HepG2 (cell line): ENCODE results near the gene MCF2L. TPM values are rescaled to one million over a fixed set of nuclear protein-coding genes. Genes with fewer than 3 reads are reported as not detected.

Experiments
- BRD4 ChIP-seq: sonication (generic); formaldehyde crosslinking; IDR thresholded peaks from 2 replicates; pipeline ENCODE4 v1.4.0; 2020; ENCODE audit warnings: missing genetic modification reagents
- GLI4 ChIP-seq: sonication (generic); formaldehyde crosslinking; IDR thresholded peaks from 2 replicates; pipeline ENCODE4 v1.5.1; 2020; ENCODE audit warnings: missing genetic modification reagents, mild to moderate bottlenecking, moderate library complexity, borderline replicate concordance
- LRRFIP1 ChIP-seq: sonication (generic); formaldehyde crosslinking; conservative IDR thresholded peaks from 2 replicates; pipeline ENCODE4 v1.4.0; 2020; ENCODE audit warnings: missing genetic modification reagents
- NBN ChIP-seq: fragments of 450-650 bp; conservative IDR thresholded peaks from 2 replicates; pipeline ENCODE4 v1.6.1; 2017
- NCOA5 ChIP-seq: sonication (generic); formaldehyde crosslinking; IDR thresholded peaks from 2 replicates; pipeline ENCODE4 v1.4.0; 2020; ENCODE audit warnings: missing genetic modification reagents
- PLRG1 ChIP-seq: fragments of 450-650 bp; conservative IDR thresholded peaks from 2 replicates; pipeline ENCODE4 v1.6.1; 2016
- REPIN1 ChIP-seq: sonication (generic); formaldehyde crosslinking; IDR thresholded peaks from 2 replicates; pipeline ENCODE4 v1.8.0; 2022; ENCODE audit warnings: missing genetic modification reagents, low read depth, mild to moderate bottlenecking, borderline replicate concordance
- SNAPC4 ChIP-seq: sonication (generic); formaldehyde crosslinking; IDR thresholded peaks from 2 replicates; pipeline ENCODE4 v1.4.0; 2020; ENCODE audit warnings: mild to moderate bottlenecking, missing genetic modification reagents
- TFDP2 ChIP-seq: sonication (generic); formaldehyde crosslinking; IDR thresholded peaks from 2 replicates; pipeline ENCODE4 v1.4.0; 2020; ENCODE audit warnings: missing genetic modification reagents
- ZNF362 ChIP-seq: sonication (generic); formaldehyde crosslinking; IDR thresholded peaks from 2 replicates; pipeline ENCODE4 v1.4.0; 2020; ENCODE audit warnings: missing genetic modification reagents, mild to moderate bottlenecking, borderline replicate concordance
- ZNF598 ChIP-seq: sonication (generic); formaldehyde crosslinking; IDR thresholded peaks from 2 replicates; pipeline ENCODE4 v1.5.1; 2020; ENCODE audit warnings: mild to moderate bottlenecking, missing genetic modification reagents, borderline replicate concordance
- ZNF646 ChIP-seq: sonication (generic); formaldehyde crosslinking; IDR thresholded peaks from 2 replicates; pipeline ENCODE4 v1.9.0; 2021; ENCODE audit warnings: mild to moderate bottlenecking, missing genetic modification reagents
- polyA plus RNA-seq, 8 experiments: library from polyadenylated mRNA; depleted of rRNA in 3 of 8; stranded (reverse) in 7 of 8; unstranded in 1 of 8; fragments of >200 nt; fragmentation: Illumina TruSeq in 4 of 8; extraction: Trizol in 4 of 8; gene quantifications; 2 replicates each; pipeline versions ENCODE4 v1.2.1 to v1.2.3, GENCODE V29; 2011 to 2016; ENCODE audit warnings: low read depth in 4 of 8, missing spikeins in 1 of 8, mixed read lengths in 1 of 8; ENCODE audit not compliant: insufficient read depth in 1 of 8
- total RNA-seq, 5 experiments: library from RNA; depleted of rRNA; stranded (reverse); fragments of >200 nt; fragmentation: Illumina TruSeq; extraction: Trizol; gene quantifications; 2 replicates each; pipeline ENCODE4 v1.2.3, GENCODE V29; 2016; ENCODE audit warnings: low read depth in 1 of 5

MCF2L gene
- total and polyA plus RNA-seq, 2 of the 13 experiments (the other 11 are each of a cell fraction or from before 2014, with no cell fraction given): 19.4 to 28.4 TPM

GRCh38 chr13:112942689-112943308 lies 26.2 kb upstream of the MCF2L start (continued):
- TF ChIP-seq ZNF362 (CRISPR knock-in tag) (no peak), NBN (no peak), TFDP2 (0 out of 2 replicates have a peak, but pooled peaks have one; percentile 33), PLRG1 (no peak), REPIN1 (CRISPR knock-in tag) (no peak), ZNF598 (CRISPR knock-in tag) (no peak), GLI4 (no peak), BRD4 (CRISPR knock-in tag) (no peak), NCOA5 (CRISPR knock-in tag) (no peak), SNAPC4 (CRISPR knock-in tag) (no peak), LRRFIP1 (CRISPR knock-in tag) (no peak), ZNF646 (CRISPR knock-in tag) (no peak)
